HG02973 (cell line): Measurements from ENCODE around the gene SLC35E4.
A peak's percentile ranks its signal among the peaks of the same experiment; 100 is the strongest.
"Not testable (repeated sequence)": the region's sequence is repeated elsewhere in the genome, so short reads cannot be mapped to it uniquely, and the experiment has no call there.

Experiments used
- ATAC-seq: cut with Tn5 transposase; IDR thresholded peaks from one replicate; pipeline ENCODE4 v1.9.1; 2021; ENCODE audit warnings: moderate library complexity; ENCODE audit not compliant: unreplicated experiment

The SLC35E4 gene

GRCh38 chr22:30611197-30611596 is 24.4 kb upstream of the SLC35E4 start:
- ATAC-seq: no peak

- ATAC-seq: no peak
These were observed 22.8 kb upstream of the SLC35E4 start for GRCh38 chr22:30612789-30613188.

GRCh38 chr22:30614268-30614667 is 21.3 kb upstream of the SLC35E4 start:
- no peak for ATAC-seq

GRCh38 chr22:30614879-30615278 is 20.7 kb upstream of the SLC35E4 start:
- ATAC-seq: no peak

- no peak for ATAC-seq
These were observed 20.0 kb upstream of the SLC35E4 start for GRCh38 chr22:30615543-30615954.

- no peak for ATAC-seq
These were observed 17.8 kb upstream of the SLC35E4 start for GRCh38 chr22:30617819-30618218.

GRCh38 chr22:30619909-30620308 is 15.7 kb upstream of the SLC35E4 start:
- not testable (repeated sequence) for ATAC-seq

GRCh38 chr22:30626413-30626812 is 9.2 kb upstream of the SLC35E4 start:
- ATAC-seq: no peak

- ATAC-seq: no peak
These were observed 8.1 kb upstream of the SLC35E4 start for GRCh38 chr22:30627471-30627870.

- ATAC-seq: no peak
These were observed 7.1 kb upstream of the SLC35E4 start for GRCh38 chr22:30628491-30628890.

GRCh38 chr22:30631469-30631868 is 4.1 kb upstream of the SLC35E4 start:
- ATAC-seq: not testable (repeated sequence)

GRCh38 chr22:30634471-30635233 is 929 bp upstream of the SLC35E4 start:
- ATAC-seq: peak; percentile 53

- no peak for ATAC-seq
These were observed 871 bp downstream of the SLC35E4 start for GRCh38 chr22:30636226-30637077.

GRCh38 chr22:30637701-30638114 is 2.1 kb downstream of the SLC35E4 start:
- no peak for ATAC-seq

GRCh38 chr22:30640361-30640760 is 4.8 kb downstream of the SLC35E4 start:
- ATAC-seq: no peak

GRCh38 chr22:30640839-30641430 is 5.4 kb downstream of the SLC35E4 start:
- no peak for ATAC-seq

- ATAC-seq: no peak
These were observed 7.7 kb downstream of the SLC35E4 start for GRCh38 chr22:30643055-30643875.

- ATAC-seq: no peak
These were observed 11.1 kb downstream of the SLC35E4 start for GRCh38 chr22:30646518-30647160.

GRCh38 chr22:30647536-30647935 is 12.0 kb downstream of the SLC35E4 start:
- no peak for ATAC-seq

- no peak for ATAC-seq
These were observed 13.2 kb downstream of the SLC35E4 start for GRCh38 chr22:30648825-30649224.
